Liver (tissue), 9 donors: ENCODE data around the gene TTC9C. TPM values are rescaled to one million over a fixed set of nuclear protein-coding genes. Genes with fewer than 3 reads are reported as not detected.

ENCODE experiments used
- DNase-seq: peaks from one replicate; pipeline ENCODE4 v3.0.0-alpha.2; 2017; ENCODE audit warnings: low spot score
- H3K27ac ChIP-seq, 2 donors: one replicate each; pipeline ENCODE4 v1.7.0; 2013; ENCODE audit warnings: inconsistent platforms in 2 of 2, low read length in 2 of 2, control low read depth in 1 of 2, low read depth in 1 of 2, mild to moderate bottlenecking in 1 of 2
- H3K27me3 ChIP-seq, 4 donors: one replicate each; pipeline versions ENCODE4 v1.6.1 to v1.7.0; 2013; ENCODE audit warnings: low read length in 3 of 4, inconsistent platforms in 1 of 4, mild to moderate bottlenecking in 1 of 4, moderate library complexity in 1 of 4; ENCODE audit not compliant: control insufficient read depth in 4 of 4, insufficient read depth in 4 of 4
- H3K36me3 ChIP-seq, 4 donors: one replicate each; pipeline versions ENCODE4 v1.6.1 to v1.7.0; 2013; ENCODE audit warnings: low read length in 3 of 4, mild to moderate bottlenecking in 3 of 4, low read depth in 1 of 4, moderate library complexity in 1 of 4; ENCODE audit not compliant: control insufficient read depth in 4 of 4, insufficient read depth in 3 of 4
- H3K4me1 ChIP-seq, 4 donors: one replicate each; pipeline versions ENCODE4 v1.6.1 to v1.7.0; 2013; ENCODE audit warnings: low read length in 3 of 4, mild to moderate bottlenecking in 3 of 4, moderate library complexity in 1 of 4; ENCODE audit not compliant: control insufficient read depth in 4 of 4, insufficient read depth in 4 of 4
- H3K4me3 ChIP-seq, 3 donors: one replicate each; pipeline versions ENCODE4 v1.6.1 to v1.7.0; 2013; ENCODE audit warnings: low read length in 3 of 3, control low read depth in 1 of 3, low read depth in 1 of 3, mild to moderate bottlenecking in 1 of 3
- H3K9ac ChIP-seq, 2 donors: one replicate each; pipeline ENCODE4 v1.7.0; 2013; ENCODE audit warnings: low read length in 2 of 2, mild to moderate bottlenecking in 2 of 2, moderate library complexity in 2 of 2, control low read depth in 1 of 2, low read depth in 1 of 2
- H3K9me3 ChIP-seq, 4 donors: one replicate each; pipeline versions ENCODE4 v1.6.1 to v1.7.0; 2013; ENCODE audit warnings: low read length in 3 of 4; ENCODE audit not compliant: control insufficient read depth in 4 of 4
- CTCF ChIP-seq: fragments of 150-350 bp; IDR thresholded peaks from 2 replicates; pipeline ENCODE4 v1.5.1; 2017; ENCODE audit warnings: improper control_type of control experiment, low read depth, low read length; ENCODE audit not compliant: missing input control
- EGR1 ChIP-seq, 2 donors: IDR thresholded peaks; 2 replicates each; pipeline ENCODE4 v1.6.1; 2016 to 2018; ENCODE audit warnings: antibody characterized with exemption in 2 of 2, low read depth in 2 of 2
- FOXA1 ChIP-seq: IDR thresholded peaks from 2 replicates; pipeline ENCODE4 v1.6.1; 2016; ENCODE audit warnings: antibody characterized with exemption
- FOXA2 ChIP-seq: IDR thresholded peaks from 2 replicates; pipeline ENCODE4 v1.6.1; 2016; ENCODE audit warnings: antibody characterized with exemption
- GABPA ChIP-seq, 2 donors: IDR thresholded peaks in 1 of 2; conservative IDR thresholded peaks in 1 of 2; 2 replicates each; pipeline ENCODE4 v1.6.1; 2016; ENCODE audit warnings: antibody characterized with exemption in 2 of 2, mild to moderate bottlenecking in 1 of 2, moderate library complexity in 1 of 2
- HNF4A ChIP-seq, 2 donors: conservative IDR thresholded peaks; 2 replicates each; pipeline ENCODE4 v1.6.1; 2016; ENCODE audit warnings: antibody characterized with exemption in 2 of 2, mild to moderate bottlenecking in 2 of 2
- HNF4G ChIP-seq: IDR thresholded peaks from 2 replicates; pipeline ENCODE4 v1.6.1; 2016; ENCODE audit warnings: antibody characterized with exemption
- JUND ChIP-seq, 2 donors: IDR thresholded peaks; 2 replicates each; pipeline ENCODE4 v1.6.1; 2016; ENCODE audit warnings: antibody characterized with exemption in 2 of 2
- NR2F2 ChIP-seq: IDR thresholded peaks from 2 replicates; pipeline ENCODE4 v1.6.1; 2016; ENCODE audit warnings: antibody characterized with exemption
- RAD21 ChIP-seq, 2 donors: IDR thresholded peaks; 2 replicates each; pipeline ENCODE4 v1.6.1; 2016; ENCODE audit warnings: antibody characterized with exemption in 2 of 2, mild to moderate bottlenecking in 2 of 2
- REST ChIP-seq: IDR thresholded peaks from 2 replicates; pipeline ENCODE4 v1.6.1; 2016; ENCODE audit warnings: antibody characterized with exemption, mild to moderate bottlenecking
- TAF1 ChIP-seq: conservative IDR thresholded peaks from 2 replicates; pipeline ENCODE4 v1.6.1; 2016; ENCODE audit warnings: antibody characterized with exemption, mild to moderate bottlenecking
- YY1 ChIP-seq: IDR thresholded peaks from 2 replicates; pipeline ENCODE4 v1.6.1; 2016; ENCODE audit warnings: antibody characterized with exemption, mild to moderate bottlenecking
- WGBS: extraction: QIAGEN DNeasy Blood & Tissue Kit; methylation state at CpG from one replicate; pipeline ENCODE4 v1.1.7; 2013; 5-methylcytosine and 5-hydroxymethylcytosine counted together
- polyA plus RNA-seq, 2 donors: library from polyadenylated mRNA; stranded (reverse) in 1 of 2; unstranded in 1 of 2; fragments of 200-250 nt in 1 of 2; fragments of >200 nt in 1 of 2; fragmentation: Nextera tagmentation in 1 of 2; extraction: Ambion mirVana in 1 of 2; gene quantifications; one replicate each; pipeline versions ENCODE4 v1.2.1 to v1.2.3, GENCODE V29; 2013 to 2015
- total RNA-seq, 2 donors: library from RNA; depleted of rRNA; stranded (reverse); fragments of >200 nt; gene quantifications; one replicate each; pipeline ENCODE4 v1.2.3, GENCODE V29; 2014
- TF ChIP-seq, protein P1 (sequence below): IDR thresholded peaks from 2 replicates; pipeline ENCODE4 v1.6.1; 2016; ENCODE audit warnings: antibody characterized with exemption
- TF ChIP-seq, protein P2 (sequence below): IDR thresholded peaks from 2 replicates; pipeline ENCODE4 v1.6.1; 2016; ENCODE audit warnings: antibody characterized with exemption
- donor health status: healthy.
- donor health status: healthy.
- donor health status: healthy.
- donor health status: healthy.
- donor health status: healthy.

Gene TTC9C
- total and polyA plus RNA-seq, 4 donors: 10.0 to 16.1 (median 13.0) TPM

DNA sequence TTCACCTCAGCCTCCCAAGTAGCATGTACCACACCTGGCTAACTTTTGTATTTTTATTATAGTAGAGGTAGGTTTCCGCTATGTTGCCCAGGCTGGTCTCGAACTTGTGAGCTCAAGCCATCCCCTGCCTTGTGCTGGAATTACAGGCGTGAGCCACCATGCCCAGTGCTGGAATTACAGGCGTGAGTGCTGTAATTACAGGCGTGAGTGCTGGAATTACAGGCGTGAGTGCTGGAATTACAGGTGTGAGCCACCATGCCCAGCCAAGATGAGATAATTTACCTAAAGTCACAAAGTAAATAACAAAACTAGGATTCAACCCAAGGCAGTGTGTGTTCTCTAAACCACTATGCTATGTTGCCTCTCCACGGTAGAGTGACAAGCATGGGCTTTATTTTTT lies 45.8 kb upstream of the TTC9C start:
- no peak overlapping the region for H3K9ac ChIP-seq
- TF ChIP-seq, protein P1, sequence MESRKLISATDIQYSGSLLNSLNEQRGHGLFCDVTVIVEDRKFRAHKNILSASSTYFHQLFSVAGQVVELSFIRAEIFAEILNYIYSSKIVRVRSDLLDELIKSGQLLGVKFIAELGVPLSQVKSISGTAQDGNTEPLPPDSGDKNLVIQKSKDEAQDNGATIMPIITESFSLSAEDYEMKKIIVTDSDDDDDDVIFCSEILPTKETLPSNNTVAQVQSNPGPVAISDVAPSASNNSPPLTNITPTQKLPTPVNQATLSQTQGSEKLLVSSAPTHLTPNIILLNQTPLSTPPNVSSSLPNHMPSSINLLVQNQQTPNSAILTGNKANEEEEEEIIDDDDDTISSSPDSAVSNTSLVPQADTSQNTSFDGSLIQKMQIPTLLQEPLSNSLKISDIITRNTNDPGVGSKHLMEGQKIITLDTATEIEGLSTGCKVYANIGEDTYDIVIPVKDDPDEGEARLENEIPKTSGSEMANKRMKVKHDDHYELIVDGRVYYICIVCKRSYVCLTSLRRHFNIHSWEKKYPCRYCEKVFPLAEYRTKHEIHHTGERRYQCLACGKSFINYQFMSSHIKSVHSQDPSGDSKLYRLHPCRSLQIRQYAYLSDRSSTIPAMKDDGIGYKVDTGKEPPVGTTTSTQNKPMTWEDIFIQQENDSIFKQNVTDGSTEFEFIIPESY: no peak
- no peak for TF ChIP-seq YY1
- TF ChIP-seq, protein P2, sequence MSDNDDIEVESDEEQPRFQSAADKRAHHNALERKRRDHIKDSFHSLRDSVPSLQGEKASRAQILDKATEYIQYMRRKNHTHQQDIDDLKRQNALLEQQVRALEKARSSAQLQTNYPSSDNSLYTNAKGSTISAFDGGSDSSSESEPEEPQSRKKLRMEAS: no peak
- peaks cover under 1 to 21% (median 15%) of the 10 kb centered on the region in 4 donors for H3K4me1 ChIP-seq
- H3K27me3 ChIP-seq: no peaks in the 10 kb centered on the region
- WGBS: 72% methylated on average over 7 of the region's 7 CpGs
- DNase-seq: no peak
- H3K27ac ChIP-seq: no peak overlapping the region
- no peak overlapping the region for H3K4me3 ChIP-seq
- peaks cover 0 to under 1% (median 0%) of the 10 kb centered on the region in 4 donors for H3K36me3 ChIP-seq
- no peaks in the 10 kb centered on the region for H3K9me3 ChIP-seq

- TF ChIP-seq FOXA2: no peak
- no peak for TF ChIP-seq RAD21 (IDR thresholded peaks at IDR 0.05)
- TF ChIP-seq NR2F2: no peak
- no peak for TF ChIP-seq REST
- TF ChIP-seq TAF1: no peak
- TF ChIP-seq YY1: no peak
- no peak for TF ChIP-seq EGR1 (IDR thresholded peaks at IDR 0.05; ENCODE audit: low read depth in 2 of 2)
- no peak for TF ChIP-seq JUND (IDR thresholded peaks at IDR 0.05)
- TF ChIP-seq, protein P1: no peak
- TF ChIP-seq, protein P2: no peak
- TF ChIP-seq FOXA1: no peak
- TF ChIP-seq HNF4A (conservative IDR thresholded peaks at IDR 0.05): no peak
- no peak for TF ChIP-seq GABPA (IDR thresholded peaks at IDR 0.05 in 1 of 2, conservative IDR thresholded peaks at IDR 0.05 in 1 of 2)
- TF ChIP-seq CTCF: no peak
- TF ChIP-seq HNF4G: no peak
- Histone ChIP-seq H3K27me3 (no peaks in the 10 kb centered on the region), H3K9ac (no peak overlapping the region), H3K4me1 (peaks cover 0 to 8% (median 3%) of the 10 kb centered on the region in 4 donors), H3K27ac (no peak overlapping the region), H3K4me3 (peak overlapping the region in 1 of 3 donors; percentile 27), H3K36me3 (peaks cover 6 to 22% (median 17%) of the 10 kb centered on the region in 4 donors), H3K9me3 (no peaks in the 10 kb centered on the region)
- 33% methylated on average over 74 of the region's 74 CpGs for WGBS
- no peak for DNase-seq
These were observed 40.5 kb upstream of the TTC9C start for GRCh38 chr11:62687508-62688396.
